ENCODE results near the gene EFCAB6.

GRCh38 chr22:43515902-43516301 is 296.2 kb downstream of the EFCAB6 start:
- TF ChIP-seq POLR2A (IDR thresholded peaks at IDR 0.05; ENCODE audit: low read length) = no peak
- TF ChIP-seq GATA1 (IDR thresholded peaks at IDR 0.05; ENCODE audit: low read depth, low read length) = no peak

All from erythroblast (primary cell).